Activated B cell treated with CpG ODN at 0.5 μM for 24 hours (primary cell): Measurements from ENCODE around the gene SLC2A4RG. TPM values are rescaled to one million over a fixed set of nuclear protein-coding genes. Genes with fewer than 3 reads are reported as not detected.

Experiments
- ATAC-seq: fragments of 200-7000 bp; cut with Tn5 transposase; one replicate; pipeline ENCODE4 v1.10.0; 2021; ENCODE audit warnings: low read depth, mild to moderate bottlenecking, moderate library complexity
- CTCF ChIA-PET: fragments of 350-600 bp; sonication (Branson Sonifier 250); formaldehyde crosslinking; loops from one replicate; lab custom pipeline; 2021; ENCODE audit warnings: antibody characterized with exemption; lab: Charles Lee
- POLR2A ChIA-PET: fragments of 350-600 bp; sonication (Branson Sonifier 250); formaldehyde crosslinking; loops from one replicate; lab custom pipeline; 2021; ENCODE audit warnings: antibody characterized with exemption; lab: Charles Lee
- DNase-seq: peaks from one replicate; pipeline ENCODE4 v3.0.0; 2022
- H3K27ac Mint-ChIP-seq: one replicate; pipeline ENCODE4 v1.8.0; 2020; ENCODE audit warnings: mixed read lengths
- H3K27me3 Mint-ChIP-seq: one replicate; pipeline ENCODE4 v1.8.0; 2021; ENCODE audit warnings: mixed read lengths
- H3K36me3 Mint-ChIP-seq: one replicate; pipeline ENCODE4 v1.8.0; 2021; ENCODE audit warnings: low read depth, mixed read lengths
- H3K4me1 Mint-ChIP-seq: one replicate; pipeline ENCODE4 v1.8.0; 2021; ENCODE audit warnings: mixed read lengths
- H3K4me3 Mint-ChIP-seq: one replicate; pipeline ENCODE4 v1.8.0; 2020; ENCODE audit warnings: mild to moderate bottlenecking, mixed read lengths
- H3K9me3 Mint-ChIP-seq: one replicate; pipeline ENCODE4 v1.8.0; 2020; ENCODE audit warnings: mixed read lengths
- CTCF ChIP-seq: fragments of 200-600 bp; IDR thresholded peaks from one replicate; pipeline ENCODE4 v1.8.0; 2022; ENCODE audit warnings: antibody characterized with exemption, mild to moderate bottlenecking
- intact Hi-C: fragments of 100-400 bp; cut with micrococcal nuclease; formaldehyde crosslinking; loops from one replicate; pipeline ENCODE4 v1.15.1; 2024
- total RNA-seq: library from RNA; stranded (reverse); gene quantifications from 2 replicates; pipeline ENCODE4 v1.2.3, GENCODE V29; 2022

Gene SLC2A4RG
- total RNA-seq, 1 donor from 2014 or later, result 28.1 TPM

GRCh38 chr20:63695424-63696305, 43.9 kb upstream of the SLC2A4RG start:
- DNase-seq (no peak), ATAC-seq (no peak)
- no peak for TF ChIP-seq CTCF
- CTCF ChIA-PET, result no interaction called here
- no peak overlapping the region for H3K4me3 Mint-ChIP-seq
- H3K27me3 Mint-ChIP-seq, result no peaks in the 10 kb centered on the region
- intact Hi-C loops, result loop anchor here (5.0 kb wide), 1 partner anchor 42 kb away; the partner anchor contains the start of genes LIME1 and SLC2A4RG
- no peaks in the 10 kb centered on the region for H3K9me3 Mint-ChIP-seq
- peaks cover 7% of the 10 kb centered on the region for H3K36me3 Mint-ChIP-seq
- POLR2A ChIA-PET, result interaction anchor here (0.6 to 1.5 kb wide), 6 partner anchors 44 to 237 kb away, joined by 3 to 11 read pairs (median 4); partner anchors contain the start of genes SLC2A4RG and TPD52L2
- peaks cover 19% of the 10 kb centered on the region for H3K4me1 Mint-ChIP-seq
- no peak overlapping the region for H3K27ac Mint-ChIP-seq

GRCh38 chr20:63696306-63696627, 43.3 kb upstream of the SLC2A4RG start:
- Mint-ChIP-seq H3K4me3 (peak overlapping the region; percentile 15), H3K36me3 (peaks cover 7% of the 10 kb centered on the region), H3K27me3 (no peaks in the 10 kb centered on the region), H3K9me3 (no peaks in the 10 kb centered on the region), H3K4me1 (peaks cover 19% of the 10 kb centered on the region), H3K27ac (no peak overlapping the region)
- DNase-seq (no peak), ATAC-seq (peak; percentile 68)
- TF ChIP-seq CTCF, result no peak
- intact Hi-C loops, result loop anchor here (5.0 kb wide), 1 partner anchor 41 kb away; the partner anchor contains the start of genes LIME1 and SLC2A4RG
- POLR2A ChIA-PET, result interaction anchor here (0.6 to 1.5 kb wide), 6 partner anchors 43 to 237 kb away, joined by 3 to 11 read pairs (median 4); partner anchors contain the start of genes SLC2A4RG and TPD52L2
- CTCF ChIA-PET, result no interaction called here

DNA sequence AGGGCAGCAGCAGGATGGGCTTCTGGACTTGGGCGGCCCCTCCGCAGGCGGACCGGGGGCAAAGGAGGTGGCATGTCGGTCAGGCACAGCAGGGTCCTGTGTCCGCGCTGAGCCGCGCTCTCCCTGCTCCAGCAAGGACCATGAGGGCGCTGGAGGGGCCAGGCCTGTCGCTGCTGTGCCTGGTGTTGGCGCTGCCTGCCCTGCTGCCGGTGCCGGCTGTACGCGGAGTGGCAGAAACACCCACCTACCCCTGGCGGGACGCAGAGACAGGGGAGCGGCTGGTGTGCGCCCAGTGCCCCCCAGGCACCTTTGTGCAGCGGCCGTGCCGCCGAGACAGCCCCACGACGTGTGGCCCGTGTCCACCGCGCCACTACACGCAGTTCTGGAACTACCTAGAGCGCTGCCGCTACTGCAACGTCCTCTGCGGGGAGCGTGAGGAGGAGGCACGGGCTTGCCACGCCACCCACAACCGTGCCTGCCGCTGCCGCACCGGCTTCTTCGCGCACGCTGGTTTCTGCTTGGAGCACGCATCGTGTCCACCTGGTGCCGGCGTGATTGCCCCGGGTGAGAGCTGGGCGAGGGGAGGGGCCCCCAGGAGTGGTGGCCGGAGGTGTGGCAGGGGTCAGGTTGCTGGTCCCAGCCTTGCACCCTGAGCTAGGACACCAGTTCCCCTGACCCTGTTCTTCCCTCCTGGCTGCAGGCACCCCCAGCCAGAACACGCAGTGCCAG, 42.8 kb upstream of the SLC2A4RG start, which contains the start of gene TNFRSF6B:
Gene TNFRSF6B (plus strand): TSS at position 25 of the 729 bp plus-strand sequence. CDS start 116 bp downstream, at position 141.
- ChIA-PET CTCF (no interaction called here), POLR2A (interaction anchor here (0.5 to 2.6 kb wide), 5 partner anchors 11 to 168 kb away, joined by 3 to 12 read pairs (median 4); partner anchors contain the start of genes ARFRP1, SLC2A4RG, TPD52L2 and ZGPAT)
- no peak for TF ChIP-seq CTCF
- Mint-ChIP-seq H3K27ac (no peak within 1 kb of the TSS), H3K4me1 (peaks cover 19% of the 10 kb centered on the region), H3K27me3 (no peaks in the 10 kb centered on the region), H3K9me3 (no peaks in the 10 kb centered on the region), H3K4me3 (peak within 1 kb of the TSS; percentile 15), H3K36me3 (peaks cover 7% of the 10 kb centered on the region)
- ATAC-seq (peak; percentile 32), DNase-seq (no peak)
- intact Hi-C loops, result loop anchor here (5.0 kb wide), 1 partner anchor 41 kb away; the partner anchor contains the start of genes LIME1 and SLC2A4RG

GRCh38 chr20:63697357-63697867, 42.2 kb upstream of the SLC2A4RG start:
- DNase-seq (no peak), ATAC-seq (no peak)
- H3K4me1 Mint-ChIP-seq, result peaks cover 19% of the 10 kb centered on the region
- TF ChIP-seq CTCF, result no peak
- no peak overlapping the region for H3K4me3 Mint-ChIP-seq
- CTCF ChIA-PET, result no interaction called here
- H3K36me3 Mint-ChIP-seq, result peaks cover 7% of the 10 kb centered on the region
- H3K9me3 Mint-ChIP-seq, result no peaks in the 10 kb centered on the region
- intact Hi-C loops, result loop anchor here (5.0 kb wide), 1 partner anchor 40 kb away; the partner anchor contains the start of genes LIME1 and SLC2A4RG
- H3K27me3 Mint-ChIP-seq, result no peaks in the 10 kb centered on the region
- no peak overlapping the region for H3K27ac Mint-ChIP-seq
- POLR2A ChIA-PET, result interaction anchor here (0.5 to 2.6 kb wide), 3 partner anchors 10 to 167 kb away, joined by 3 to 12 read pairs (median 4); partner anchors contain the start of genes ARFRP1, TPD52L2 and ZGPAT
